HG02759 (cell line): ENCODE measurements around the gene PRSS27.
A peak's percentile ranks its signal among the peaks of the same experiment; 100 is the strongest.
"Not testable (repeated sequence)": the region's sequence is repeated elsewhere in the genome, so short reads cannot be mapped to it uniquely, and the experiment has no call there.

ENCODE experiments used
- ATAC-seq: cut with Tn5 transposase; IDR thresholded peaks from one replicate; pipeline ENCODE4 v1.9.1; 2021; ENCODE audit warnings: mild to moderate bottlenecking, moderate library complexity; ENCODE audit not compliant: unreplicated experiment

Gene PRSS27

GRCh38 chr16:2678206-2678965 is 41.6 kb downstream of the PRSS27 start:
- not testable (repeated sequence) for ATAC-seq

GRCh38 chr16:2676937-2677336 is 43.1 kb downstream of the PRSS27 start:
- ATAC-seq = not testable (repeated sequence)

DNA sequence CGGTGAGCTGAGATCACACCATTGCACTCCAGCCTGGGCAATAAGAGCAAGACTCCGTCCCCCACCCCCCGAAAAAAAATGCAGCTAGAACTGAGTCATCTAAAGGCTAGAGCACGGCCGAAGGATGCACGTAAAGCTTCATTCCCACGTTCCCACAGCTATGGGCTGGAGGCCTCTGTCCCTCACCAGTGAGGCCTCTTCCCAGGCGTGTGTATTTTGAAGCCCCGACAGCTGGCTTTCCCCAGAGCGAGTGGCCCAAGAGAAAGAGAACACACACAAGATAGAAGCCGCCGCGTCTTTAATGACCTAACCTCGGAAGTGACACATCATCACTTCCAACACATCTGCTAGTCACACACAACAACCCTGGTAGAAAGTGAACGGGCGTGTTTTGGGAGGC is 44.3 kb downstream of the PRSS27 start:
- no peak for ATAC-seq

DNA sequence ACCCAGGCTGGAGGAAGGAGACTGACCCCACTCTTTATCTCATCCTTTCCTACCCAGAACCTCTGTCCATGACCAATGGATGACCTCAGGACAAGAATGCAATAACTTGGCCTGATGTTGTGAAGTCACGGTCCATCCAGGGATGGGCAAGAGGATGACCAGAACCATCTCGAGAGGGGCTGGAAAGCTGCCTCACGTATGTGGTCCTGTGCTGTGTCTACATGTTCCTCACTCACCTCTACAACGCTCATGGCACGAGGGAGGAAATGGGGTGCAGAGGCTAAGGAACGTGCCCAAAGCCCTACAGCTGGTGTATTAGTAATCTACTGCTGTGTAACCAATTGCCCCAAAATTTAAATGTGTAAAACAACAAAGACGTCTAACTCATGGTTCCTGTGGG is 45.0 kb downstream of the PRSS27 start:
- no peak for ATAC-seq

DNA sequence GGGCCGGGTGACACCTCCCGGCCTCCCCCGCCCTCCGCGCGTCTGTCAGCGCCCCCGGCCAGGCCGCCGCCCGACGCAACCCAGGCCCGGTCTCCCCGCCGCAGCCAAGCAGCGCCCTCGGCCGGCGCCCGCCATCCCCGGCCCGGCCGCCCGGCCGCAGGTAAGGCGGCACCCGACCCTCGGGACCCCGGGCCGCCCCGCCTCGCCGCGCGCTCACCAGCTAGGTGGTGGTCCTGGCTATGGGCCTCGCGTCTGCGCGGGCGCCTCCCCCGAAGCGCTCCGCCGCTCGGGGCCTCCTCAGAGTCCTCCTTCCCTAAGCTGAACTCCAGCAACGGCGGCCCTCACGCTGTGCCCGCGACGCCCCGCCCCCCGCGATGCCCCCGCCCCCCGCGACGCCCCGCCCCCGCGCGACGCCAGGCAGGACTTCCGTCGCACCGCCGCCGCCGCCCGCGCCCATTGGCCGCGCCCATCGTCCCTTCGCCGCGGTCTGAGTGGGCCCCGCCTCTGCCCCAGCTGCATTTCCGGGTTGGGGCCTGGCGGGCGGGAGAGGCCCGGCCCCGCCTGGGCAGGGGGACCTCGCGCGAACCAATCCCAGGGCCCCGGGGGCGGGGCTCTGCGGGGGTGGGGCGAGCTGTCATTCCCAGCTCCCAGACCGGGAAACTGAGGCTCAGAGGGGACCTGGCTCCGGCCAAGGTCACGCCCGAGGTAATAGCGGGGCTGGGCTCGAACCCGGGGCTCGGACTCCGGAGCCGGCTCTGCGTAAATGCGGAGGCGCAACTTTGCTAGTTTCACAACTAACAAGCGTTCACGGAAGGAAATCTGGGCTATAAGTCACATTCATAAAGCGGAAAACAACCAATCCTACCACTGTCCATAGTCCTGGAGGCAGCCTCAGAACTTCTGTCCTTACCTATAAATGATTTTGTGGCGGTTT is 46.7 kb downstream of the PRSS27 start:
- peak; percentile 92 for ATAC-seq

- ATAC-seq = no peak
Measured at GRCh38 chr16:2671741-2672140, 48.3 kb downstream of the PRSS27 start.

DNA sequence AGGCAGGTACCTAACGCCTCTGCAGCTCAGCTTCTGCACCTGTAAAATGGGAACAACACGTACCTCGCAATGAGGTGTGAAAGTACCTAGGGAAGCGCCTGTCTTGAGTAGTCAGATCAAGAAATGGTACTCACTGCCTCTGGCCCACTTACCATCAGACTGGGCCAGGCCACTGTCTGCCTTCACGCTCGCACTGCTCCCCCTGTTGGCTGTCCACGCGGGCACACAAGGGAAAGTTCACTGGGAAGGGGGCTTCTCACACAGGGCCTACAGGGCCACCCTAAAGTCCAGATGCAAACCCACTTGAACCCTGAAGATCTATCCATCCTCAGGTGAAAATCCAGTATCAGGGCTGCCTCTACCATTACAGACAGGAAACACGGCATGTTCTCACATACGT is 48.8 kb downstream of the PRSS27 start:
- ATAC-seq = not testable (repeated sequence)

- not testable (repeated sequence) for ATAC-seq
Measured at GRCh38 chr16:2670017-2670416, 50.0 kb downstream of the PRSS27 start.

GRCh38 chr16:2669587-2669986 is 50.4 kb downstream of the PRSS27 start:
- not testable (repeated sequence) for ATAC-seq

DNA sequence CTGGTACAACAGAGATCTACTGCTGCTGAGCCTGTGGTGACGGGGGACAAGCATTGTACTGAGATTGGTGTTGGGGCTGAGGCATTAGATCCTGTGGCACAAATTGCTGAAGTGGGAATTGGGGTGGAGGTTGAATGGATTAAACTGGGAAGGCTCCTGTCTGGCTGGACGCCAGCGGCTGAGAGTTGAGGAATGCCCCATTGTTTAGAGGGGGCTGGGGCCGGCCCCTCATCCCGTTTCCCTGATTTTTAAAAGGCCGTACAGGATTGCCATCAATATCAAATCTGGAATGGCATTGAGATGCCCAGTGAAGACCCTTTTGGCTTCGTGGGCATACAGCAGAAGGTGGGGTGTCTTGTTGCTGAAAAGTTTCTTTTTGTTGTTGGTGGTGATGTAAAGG is 53.4 kb downstream of the PRSS27 start:
- ATAC-seq = not testable (repeated sequence)

DNA sequence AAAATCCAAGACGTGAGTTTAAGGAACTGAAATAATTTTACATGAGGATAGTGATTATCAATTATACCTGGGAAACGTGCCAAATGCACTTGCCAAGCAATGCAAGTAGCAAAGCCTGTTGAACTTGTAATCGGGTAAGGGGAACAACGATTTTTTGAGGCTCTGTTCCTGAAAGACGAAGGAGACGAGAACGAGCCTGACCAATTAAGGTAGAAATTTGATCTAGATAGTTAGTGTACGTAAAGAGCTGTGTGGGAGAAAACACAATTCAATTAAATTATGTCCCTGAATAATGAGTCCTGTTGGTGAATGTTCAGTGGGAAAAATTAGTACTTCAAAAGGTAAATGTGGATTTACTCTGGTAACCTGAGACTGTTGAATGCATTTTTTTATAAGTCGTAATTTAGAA is 55.4 kb downstream of the PRSS27 start:
- ATAC-seq = no peak

DNA sequence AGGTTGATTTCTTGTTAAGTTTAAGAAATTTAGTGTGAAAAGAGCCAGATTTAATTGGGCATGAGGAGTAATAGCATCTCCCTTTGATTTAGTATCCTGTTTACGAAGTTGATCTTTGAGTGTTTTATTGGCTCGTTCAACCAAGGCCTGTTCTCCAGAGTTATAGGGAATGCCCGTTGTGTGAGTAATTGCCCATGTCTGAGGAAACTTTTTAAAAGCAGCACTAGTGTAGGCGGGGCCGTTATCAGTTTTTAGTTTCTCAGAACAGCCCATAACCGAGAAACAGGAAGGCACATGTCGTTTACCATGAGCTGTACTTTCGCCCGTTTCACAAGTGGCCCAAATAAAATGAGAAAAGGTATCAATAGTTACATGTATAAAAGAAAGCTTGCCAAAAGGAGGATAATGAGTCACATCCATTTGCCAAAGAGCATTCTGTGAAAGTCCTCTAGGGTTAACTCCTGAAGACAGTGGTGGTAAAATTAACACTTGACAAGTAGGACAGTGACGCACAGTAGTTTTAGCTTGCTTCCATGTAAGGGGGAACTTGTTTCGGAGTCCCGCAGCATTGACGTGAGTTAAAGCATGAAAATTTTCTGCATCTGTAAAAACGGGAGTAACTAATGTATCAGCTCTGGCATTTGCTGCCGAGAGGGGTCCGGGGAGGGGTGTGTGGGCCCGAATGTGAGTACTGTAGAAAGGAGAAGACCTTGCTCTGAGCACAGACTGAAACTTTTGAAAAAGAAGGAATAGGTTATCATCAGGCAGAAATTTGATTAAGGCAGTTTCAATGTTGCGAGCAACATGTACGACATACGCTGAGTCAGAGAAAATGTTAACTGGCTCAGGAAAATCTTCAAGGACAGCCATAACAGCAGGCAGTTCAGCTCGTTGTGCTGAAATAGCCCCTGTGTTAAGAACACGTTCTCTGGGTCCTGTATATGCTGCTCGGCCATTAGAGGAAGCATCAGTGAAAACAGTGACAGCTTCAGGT is 56.2 kb downstream of the PRSS27 start:
- ATAC-seq = no peak
